Transverse colon (tissue), 4 donors: Measurements from ENCODE around the gene SLC45A1. TPM values are rescaled to one million over a fixed set of nuclear protein-coding genes. Genes with fewer than 3 reads are reported as not detected.
A peak's percentile ranks its signal among the peaks of the same experiment; 100 is the strongest.

Source experiments
- DNase-seq: peaks from one replicate; pipeline ENCODE4 v3.0.0-alpha.2; 2019
- H3K27ac ChIP-seq, 4 donors: fragments of 200-600 bp; sonication (generic); 2 replicates each; pipeline ENCODE4 v1.5.1; 2016 to 2018; ENCODE audit warnings: inconsistent platforms in 4 of 4
- H3K27me3 ChIP-seq: fragments of 200-600 bp; sonication (generic); 2 replicates; pipeline ENCODE4 v1.5.1; 2017; ENCODE audit warnings: inconsistent platforms
- H3K36me3 ChIP-seq, 4 donors: fragments of 200-600 bp; sonication (generic); 2 replicates each; pipeline ENCODE4 v1.5.1; 2017 to 2019; ENCODE audit warnings: inconsistent platforms in 4 of 4
- H3K4me1 ChIP-seq, 4 donors: fragments of 200-600 bp; sonication (generic); 2 replicates each; pipeline ENCODE4 v1.5.1; 2017 to 2020; ENCODE audit warnings: inconsistent platforms in 4 of 4
- H3K4me3 ChIP-seq, 4 donors: fragments of 200-600 bp; sonication (generic); 1 replicate in 1 of 4; 2 replicates in 3 of 4; pipeline versions ENCODE4 v1.5.1 to v1.6.1; 2017 to 2019; ENCODE audit warnings: inconsistent platforms in 4 of 4
- H3K9me3 ChIP-seq, 2 donors: fragments of 200-600 bp; sonication (generic); 2 replicates each; pipeline ENCODE4 v1.5.1; 2017 to 2019; ENCODE audit warnings: inconsistent platforms in 2 of 2
- EP300 ChIP-seq: sonication (generic); formaldehyde crosslinking; IDR thresholded peaks from one replicate; pipeline ENCODE4 v1.6.1; 2017; ENCODE audit warnings: antibody characterized with exemption, low read depth
- POLR2A ChIP-seq: fragments of 450-650 bp; IDR thresholded peaks from one replicate; pipeline ENCODE4 v1.6.1; 2016; ENCODE audit warnings: antibody characterized with exemption, mild to moderate bottlenecking, moderate library complexity
- POLR2AphosphoS5 ChIP-seq, 3 donors: sonication (generic); formaldehyde crosslinking; IDR thresholded peaks; one replicate each; pipeline ENCODE4 v1.6.1; 2016; ENCODE audit warnings: antibody characterized with exemption in 3 of 3
- WGBS, 2 donors: methylation state at CpG; one replicate each; pipeline ENCODE4 v1.1.5; 2018; ENCODE audit warnings: low coverage in 1 of 2; 5-methylcytosine and 5-hydroxymethylcytosine counted together
- in situ Hi-C, 4 donors: fragments of 200-750 bp; cut with MboI; loops; one replicate each; pipeline versions ENCODE4 v1.15.0 to v1.15.1; 2017; ENCODE audit warnings: low sequenced_read_pairs in 3 of 4, low pct_ligation_motif_present in 1 of 4, low pct_unique_long_range_greater_than_20kb in 1 of 4
- intact Hi-C: fragments of 100-400 bp; cut with DNase I; formaldehyde crosslinking; loops from one replicate; pipeline ENCODE4 v1.15.1; 2023; ENCODE audit warnings: low total_unique reads
- small RNA-seq, 4 donors: library from RNA; depleted of rRNA; stranded (forward); fragments of <200 nt; gene quantifications; one replicate each; pipeline ENCODE3, GENCODE V24; 2016
- total RNA-seq, 4 donors: library from RNA; depleted of rRNA; stranded (reverse); fragments of >200 nt; gene quantifications; one replicate each; pipeline ENCODE4 v1.1.0, GENCODE V29; 2016
- TF ChIP-seq, protein P1 (sequence below), 5 experiments: fragments of 200-600 bp in 3 of 5; fragments of 450-650 bp in 2 of 5; sonication (generic) in 3 of 5; IDR thresholded peaks; 1 replicate in 2 of 5; 2 replicates in 3 of 5; pipeline ENCODE4 v1.5.1; 2016 to 2017; ENCODE audit warnings: antibody characterized with exemption in 5 of 5, inconsistent platforms in 3 of 5, mild to moderate bottlenecking in 2 of 5, moderate library complexity in 1 of 5

Gene SLC45A1
- total RNA-seq, 4 donors from 2014 or later = 2.3 to 7.1 (median 4.1) TPM

DNA sequence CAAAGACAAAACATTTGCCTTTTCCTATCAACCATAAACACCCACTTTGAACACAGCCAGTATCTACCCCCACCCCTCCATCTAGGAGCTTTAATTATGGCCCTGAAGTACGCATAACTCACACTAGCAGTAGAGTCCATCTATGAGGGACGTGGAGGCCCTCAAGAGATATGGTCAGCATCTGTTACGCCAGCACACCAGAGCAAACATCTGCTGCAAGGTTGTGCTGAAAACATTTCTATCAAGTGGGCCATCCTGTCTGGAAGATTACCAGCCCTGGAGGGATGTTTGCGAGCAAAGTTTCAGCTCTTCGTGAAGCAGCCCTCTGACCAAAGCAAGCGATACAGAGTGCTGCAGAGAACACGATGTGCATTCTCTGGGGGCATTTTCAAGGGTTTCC lies 74.6 kb downstream of the SLC45A1 start:
- no peaks in the 10 kb centered on the region for H3K27me3 ChIP-seq
- intact Hi-C loops (no loop called here), in situ Hi-C loops (no loop called here)
- H3K27ac ChIP-seq = peak overlapping the region in 1 of 4 donors; percentile 7
- no peak overlapping the region for H3K4me3 ChIP-seq
- DNase-seq = no peak
- no peaks in the 10 kb centered on the region for H3K36me3 ChIP-seq
- H3K9me3 ChIP-seq = no peaks in the 10 kb centered on the region
- H3K4me1 ChIP-seq = peaks cover 18 to 56% (median 36%) of the 10 kb centered on the region in 4 donors
- 92 to 97% methylated on average over 4 to 7 of the region's 7 CpGs for WGBS, 2 donors
- TF ChIP-seq EP300 = no peak
- no peak for TF ChIP-seq POLR2A
- TF ChIP-seq, protein P1, sequence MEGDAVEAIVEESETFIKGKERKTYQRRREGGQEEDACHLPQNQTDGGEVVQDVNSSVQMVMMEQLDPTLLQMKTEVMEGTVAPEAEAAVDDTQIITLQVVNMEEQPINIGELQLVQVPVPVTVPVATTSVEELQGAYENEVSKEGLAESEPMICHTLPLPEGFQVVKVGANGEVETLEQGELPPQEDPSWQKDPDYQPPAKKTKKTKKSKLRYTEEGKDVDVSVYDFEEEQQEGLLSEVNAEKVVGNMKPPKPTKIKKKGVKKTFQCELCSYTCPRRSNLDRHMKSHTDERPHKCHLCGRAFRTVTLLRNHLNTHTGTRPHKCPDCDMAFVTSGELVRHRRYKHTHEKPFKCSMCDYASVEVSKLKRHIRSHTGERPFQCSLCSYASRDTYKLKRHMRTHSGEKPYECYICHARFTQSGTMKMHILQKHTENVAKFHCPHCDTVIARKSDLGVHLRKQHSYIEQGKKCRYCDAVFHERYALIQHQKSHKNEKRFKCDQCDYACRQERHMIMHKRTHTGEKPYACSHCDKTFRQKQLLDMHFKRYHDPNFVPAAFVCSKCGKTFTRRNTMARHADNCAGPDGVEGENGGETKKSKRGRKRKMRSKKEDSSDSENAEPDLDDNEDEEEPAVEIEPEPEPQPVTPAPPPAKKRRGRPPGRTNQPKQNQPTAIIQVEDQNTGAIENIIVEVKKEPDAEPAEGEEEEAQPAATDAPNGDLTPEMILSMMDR (IDR thresholded peaks at IDR 0.05) = no peak
- TF ChIP-seq POLR2AphosphoS5 (IDR thresholded peaks at IDR 0.05) = no peak

Small RNA genes lying within 50 kb of the gene (small RNA-seq; reads per million reads assigned to genes)
- gene RF00019 (0 reads per million in 4 donors), gene RNU6-991P (0 reads per million in 4 donors)
